ENCODE measurements around the gene MYO15A.

MYO15A gene

GRCh38 chr17:18139092-18139491, 30.5 kb downstream of the MYO15A start:
- no peak for DNase-seq (ENCODE audit: low read depth)
- no peak overlapping the region for H3K4me3 ChIP-seq (ENCODE audit: control insufficient read depth, low read depth, low read length)
- TF ChIP-seq CTCF (IDR thresholded peaks at IDR 0.05; ENCODE audit: control insufficient read depth, insufficient read depth, low read depth, low read length, missing control alignments): no peak

GRCh38 chr17:18139498-18139897, 30.9 kb downstream of the MYO15A start:
- no peak for TF ChIP-seq CTCF (IDR thresholded peaks at IDR 0.05; ENCODE audit: control insufficient read depth, insufficient read depth, low read depth, low read length, missing control alignments)
- no peak for DNase-seq (ENCODE audit: low read depth)
- no peak overlapping the region for H3K4me3 ChIP-seq (ENCODE audit: control insufficient read depth, low read depth, low read length)

GRCh38 chr17:18139949-18140348, 31.4 kb downstream of the MYO15A start:
- no peak for DNase-seq (ENCODE audit: low read depth)

GRCh38 chr17:18140648-18141047, 32.1 kb downstream of the MYO15A start:
- no peak for DNase-seq (ENCODE audit: low read depth)
- no peak overlapping the region for H3K4me3 ChIP-seq (ENCODE audit: control insufficient read depth, low read depth, low read length)
- no peak for TF ChIP-seq CTCF (IDR thresholded peaks at IDR 0.05; ENCODE audit: control insufficient read depth, insufficient read depth, low read depth, low read length, missing control alignments)

More at GRCh38 chr17:18139949-18140348, 31.4 kb downstream of the MYO15A start:
- TF ChIP-seq CTCF (IDR thresholded peaks at IDR 0.05; ENCODE audit: control insufficient read depth, insufficient read depth, low read depth, low read length, missing control alignments): peak; percentile 37
- no peak overlapping the region for H3K4me3 ChIP-seq (ENCODE audit: control insufficient read depth, low read depth, low read length)

GRCh38 chr17:18141210-18141803, 32.8 kb downstream of the MYO15A start:
- peak; percentile 16 for DNase-seq (ENCODE audit: low read depth)
- TF ChIP-seq CTCF (IDR thresholded peaks at IDR 0.05; ENCODE audit: control insufficient read depth, insufficient read depth, low read depth, low read length, missing control alignments): peak; percentile 45
- H3K4me3 ChIP-seq (ENCODE audit: control insufficient read depth, low read depth, low read length): no peak overlapping the region

GRCh38 chr17:18142417-18142816, 33.9 kb downstream of the MYO15A start:
- no peak for TF ChIP-seq CTCF (IDR thresholded peaks at IDR 0.05; ENCODE audit: control insufficient read depth, insufficient read depth, low read depth, low read length, missing control alignments)
- no peak overlapping the region for H3K4me3 ChIP-seq (ENCODE audit: control insufficient read depth, low read depth, low read length)
- no peak for DNase-seq (ENCODE audit: low read depth)
